Measurements from ENCODE around the gene COLEC12. TPM values are rescaled to one million over a fixed set of nuclear protein-coding genes. Genes with fewer than 3 reads are reported as not detected.
A peak's percentile ranks its signal among the peaks of the same experiment; 100 is the strongest.

Gene COLEC12
- total and polyA plus RNA-seq, 8 donors: 0.35 to 5.5 (median 1.3) TPM

DNA sequence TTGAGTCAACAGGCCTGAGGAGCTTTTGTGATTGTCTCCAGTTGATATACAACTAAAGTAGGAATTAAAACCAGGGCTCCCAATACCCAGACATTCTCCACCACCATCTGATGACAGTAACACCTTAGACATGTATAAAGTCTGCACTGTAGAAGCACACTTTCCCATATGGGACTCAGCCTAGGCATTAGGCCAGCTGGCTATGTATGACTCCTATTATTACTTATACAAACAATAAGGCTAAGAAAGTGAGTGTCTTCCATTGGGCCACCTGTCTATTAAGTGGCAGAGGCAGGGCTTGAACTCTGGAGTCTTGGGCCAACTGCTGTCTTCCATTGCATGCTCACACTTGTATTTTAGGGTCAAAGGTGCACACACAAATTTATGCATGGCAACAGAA, 32.1 kb upstream of the COLEC12 start:
- no peak for FAIRE-seq
- H3K4me3 ChIP-seq: no peak overlapping the region

DNA sequence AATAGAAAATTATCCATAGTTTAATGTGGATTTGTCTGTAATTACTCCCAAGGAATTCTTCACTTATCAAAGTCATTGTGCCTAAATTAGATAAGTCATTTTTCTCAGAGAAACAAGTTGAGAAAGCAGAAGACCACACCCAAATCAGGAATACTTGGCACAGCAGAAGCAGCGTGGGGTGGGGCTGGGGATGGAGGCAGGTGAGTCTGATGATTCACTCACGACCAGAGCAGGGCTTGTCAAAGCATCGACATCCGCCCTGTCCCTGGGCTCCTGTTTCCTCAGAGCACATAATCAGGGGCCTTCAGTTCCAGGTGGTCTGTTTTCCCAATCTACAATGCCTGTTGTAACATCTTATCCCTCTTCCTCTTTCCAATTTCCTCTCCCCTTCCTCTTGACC, 31.5 kb upstream of the COLEC12 start:
- no peak for ATAC-seq

More for the DNA sequence above, 32.1 kb upstream of the COLEC12 start:
- no peaks in the 10 kb centered on the region for H3K27me3 ChIP-seq
- peaks cover 0 to 13% (median 3%) of the 10 kb centered on the region in 3 donors for H3K4me1 ChIP-seq
- H3K36me3 ChIP-seq: no peaks in the 10 kb centered on the region
- DNase-seq (no peak), ATAC-seq (no peak)
- no peaks in the 10 kb centered on the region for H3K9me3 ChIP-seq
- TF ChIP-seq, protein P1, sequence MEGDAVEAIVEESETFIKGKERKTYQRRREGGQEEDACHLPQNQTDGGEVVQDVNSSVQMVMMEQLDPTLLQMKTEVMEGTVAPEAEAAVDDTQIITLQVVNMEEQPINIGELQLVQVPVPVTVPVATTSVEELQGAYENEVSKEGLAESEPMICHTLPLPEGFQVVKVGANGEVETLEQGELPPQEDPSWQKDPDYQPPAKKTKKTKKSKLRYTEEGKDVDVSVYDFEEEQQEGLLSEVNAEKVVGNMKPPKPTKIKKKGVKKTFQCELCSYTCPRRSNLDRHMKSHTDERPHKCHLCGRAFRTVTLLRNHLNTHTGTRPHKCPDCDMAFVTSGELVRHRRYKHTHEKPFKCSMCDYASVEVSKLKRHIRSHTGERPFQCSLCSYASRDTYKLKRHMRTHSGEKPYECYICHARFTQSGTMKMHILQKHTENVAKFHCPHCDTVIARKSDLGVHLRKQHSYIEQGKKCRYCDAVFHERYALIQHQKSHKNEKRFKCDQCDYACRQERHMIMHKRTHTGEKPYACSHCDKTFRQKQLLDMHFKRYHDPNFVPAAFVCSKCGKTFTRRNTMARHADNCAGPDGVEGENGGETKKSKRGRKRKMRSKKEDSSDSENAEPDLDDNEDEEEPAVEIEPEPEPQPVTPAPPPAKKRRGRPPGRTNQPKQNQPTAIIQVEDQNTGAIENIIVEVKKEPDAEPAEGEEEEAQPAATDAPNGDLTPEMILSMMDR (IDR thresholded peaks at IDR 0.05): no peak
- intact Hi-C loops (cut with DNase I): no loop called here
- no peak overlapping the region for H3K27ac ChIP-seq

DNA sequence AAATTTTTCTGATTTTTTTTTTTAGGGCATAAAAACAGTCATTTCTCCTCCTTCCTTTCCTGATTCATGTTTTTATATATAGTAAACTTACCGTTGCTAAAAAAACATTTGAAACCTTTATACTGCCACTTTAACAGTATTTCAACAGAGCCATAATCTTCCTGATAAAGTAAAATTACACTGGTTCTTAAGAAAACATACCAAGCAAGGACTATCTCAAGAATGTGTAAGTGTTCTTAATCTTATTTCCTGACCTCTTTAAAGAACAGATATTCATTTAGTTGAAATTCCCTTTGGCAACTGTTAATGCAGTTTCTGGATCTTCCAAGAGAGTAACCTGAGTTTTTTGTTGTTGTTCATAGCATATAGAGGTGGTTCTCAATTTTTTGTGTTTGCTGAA, 26.6 kb upstream of the COLEC12 start:
- intact Hi-C loops (cut with DNase I): no loop called here
- no peak overlapping the region for H3K4me3 ChIP-seq
- FAIRE-seq: no peak
- peaks cover 3 to 19% (median 10%) of the 10 kb centered on the region in 3 donors for H3K4me1 ChIP-seq
- no peak for DNase-seq
- H3K27me3 ChIP-seq: no peaks in the 10 kb centered on the region
- H3K36me3 ChIP-seq: no peaks in the 10 kb centered on the region
- 26 to 29% methylated on average over 1 of the region's 1 CpG for WGBS, 2 donors
- H3K27ac ChIP-seq: no peak overlapping the region
- TF ChIP-seq, protein P1 (IDR thresholded peaks at IDR 0.05): no peak
- ATAC-seq: peak in 2 of 4 donors; percentile 41 to 43
- H3K9me3 ChIP-seq: no peaks in the 10 kb centered on the region

More for the DNA sequence above, 31.5 kb upstream of the COLEC12 start:
- Histone ChIP-seq H3K36me3 (no peaks in the 10 kb centered on the region), H3K27ac (no peak overlapping the region), H3K4me1 (peaks cover 0 to 19% (median 10%) of the 10 kb centered on the region in 3 donors), H3K4me3 (no peak overlapping the region), H3K27me3 (no peaks in the 10 kb centered on the region), H3K9me3 (no peaks in the 10 kb centered on the region)
- no peak for DNase-seq
- TF ChIP-seq, protein P1 (IDR thresholded peaks at IDR 0.05): no peak
- no peak for FAIRE-seq
- WGBS, 2 donors: 82 to 89% methylated on average over 4 of the region's 4 CpGs
- intact Hi-C loops (cut with DNase I): no loop called here

DNA sequence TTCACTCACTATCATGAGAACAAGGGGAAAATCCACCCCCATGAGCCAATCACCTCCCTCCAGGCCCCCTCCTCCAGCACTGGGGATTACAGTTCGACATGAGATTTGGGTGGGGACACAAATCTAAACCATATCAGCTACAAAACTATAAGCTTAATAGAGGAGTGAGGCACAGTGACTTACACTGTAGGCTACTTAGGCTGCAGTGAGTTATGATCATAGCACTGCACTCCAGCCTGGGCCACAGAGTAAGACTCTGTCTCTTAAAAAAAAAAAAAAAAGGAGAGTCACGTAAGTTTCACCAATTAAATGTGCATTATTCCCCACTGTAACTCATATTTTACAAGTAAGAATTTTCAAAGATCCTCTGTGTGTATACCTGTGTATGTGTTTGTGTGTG, 26.2 kb upstream of the COLEC12 start:
- FAIRE-seq (no peak), ATAC-seq (peak in 1 of 4 donors; percentile 19)

More for the DNA sequence above, 26.2 kb upstream of the COLEC12 start:
- H3K4me3 ChIP-seq: no peak overlapping the region
- H3K4me1 ChIP-seq: peaks cover 3 to 19% (median 10%) of the 10 kb centered on the region in 3 donors
- TF ChIP-seq, protein P1 (IDR thresholded peaks at IDR 0.05): no peak
- H3K36me3 ChIP-seq: no peaks in the 10 kb centered on the region
- no peaks in the 10 kb centered on the region for H3K9me3 ChIP-seq
- 63 to 81% methylated on average over 2 of the region's 2 CpGs for WGBS, 2 donors
- intact Hi-C loops (cut with DNase I): no loop called here
- DNase-seq: no peak
- no peak overlapping the region for H3K27ac ChIP-seq
- no peaks in the 10 kb centered on the region for H3K27me3 ChIP-seq
